ENCODE results near the gene RAD9A.

RAD9A gene

DNA sequence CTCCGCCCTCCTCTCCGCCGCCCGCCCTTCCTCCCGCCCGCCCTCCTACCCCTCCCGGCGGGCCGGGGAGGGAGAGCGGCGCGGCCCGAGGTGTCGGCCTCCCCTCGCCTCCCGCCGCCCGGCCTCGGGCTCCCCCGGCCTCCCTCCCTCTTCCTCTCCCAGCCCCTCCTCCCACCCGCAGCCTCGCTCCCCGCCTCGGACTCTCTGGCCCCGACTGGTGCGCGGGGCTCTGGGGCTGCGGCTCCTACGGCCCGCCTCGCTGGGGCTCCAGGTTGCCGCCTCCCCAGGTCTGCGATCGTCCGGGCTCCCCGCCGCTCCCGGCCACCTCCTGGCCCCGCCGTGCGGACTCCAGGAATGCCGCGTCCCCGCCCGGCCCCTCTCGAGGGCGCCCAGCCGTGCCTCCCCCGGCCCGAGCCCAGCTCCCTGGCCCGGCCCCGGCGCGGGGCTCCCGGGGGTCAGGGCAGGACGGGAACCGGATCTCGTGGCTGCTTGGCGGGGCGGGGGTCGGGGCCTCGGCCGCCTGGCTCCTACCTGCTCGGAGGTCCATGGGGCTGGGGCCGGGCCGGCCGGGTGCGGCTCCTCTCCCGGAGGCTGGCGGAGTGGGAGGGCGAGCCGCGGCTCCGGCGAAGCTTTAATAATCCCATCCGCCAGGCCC is 18.7 kb upstream of the RAD9A start, which contains the start of gene CLCF1:
TSS of gene CLCF1 (minus strand) at position 606 of the 655 bp plus-strand sequence. CDS start at position 547, 59 bp downstream.
- H3K4me3 ChIP-seq (ENCODE audit: low read length) = peak within 1 kb of the TSS; percentile 32
- DNase-seq (ENCODE audit: low read depth, low spot score) = no peak

DNA sequence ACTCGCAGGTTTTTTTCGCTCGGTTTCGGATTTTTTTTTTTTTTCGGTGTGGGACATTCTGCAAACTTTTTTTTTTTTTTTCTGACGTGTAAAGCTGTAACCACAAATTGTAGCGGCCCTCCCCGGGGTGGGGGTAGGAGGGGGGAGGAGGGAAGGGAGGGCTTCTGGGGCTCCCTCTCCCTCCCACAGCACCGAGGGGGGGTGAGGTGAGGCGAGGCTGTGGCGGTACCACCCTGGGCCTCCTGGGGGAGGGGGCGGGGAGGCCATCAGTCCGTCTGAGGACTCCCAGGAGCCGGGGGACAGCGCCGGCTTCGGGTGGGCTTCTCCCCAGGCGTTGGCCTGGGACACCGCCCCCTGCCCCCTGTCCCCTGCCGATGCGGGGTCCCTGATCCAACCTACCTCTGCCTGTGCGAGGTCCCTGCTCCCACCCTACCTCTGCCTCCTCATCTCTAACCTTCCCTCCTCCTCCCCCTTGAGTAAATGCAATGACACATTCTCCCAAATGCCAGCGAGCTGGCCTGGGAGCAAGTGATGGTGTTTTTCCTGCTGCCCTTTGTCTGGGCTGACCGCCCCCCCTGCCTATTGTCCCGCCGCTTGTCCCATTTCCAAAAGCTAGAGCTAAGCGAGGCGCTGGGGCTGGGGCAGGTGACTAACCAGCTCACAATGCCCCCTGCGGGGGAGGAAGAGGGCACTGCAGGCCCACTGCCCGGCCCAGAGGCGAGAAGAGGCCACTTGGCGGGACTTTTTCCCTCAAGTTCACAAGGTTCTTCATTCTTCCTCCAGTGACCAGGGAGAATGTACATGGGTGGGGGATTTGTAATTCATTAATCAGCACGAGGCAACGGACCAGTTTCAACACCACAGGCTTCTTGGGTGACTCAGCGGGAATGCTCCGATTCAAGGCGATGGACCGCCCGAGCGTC is 17.9 kb upstream of the RAD9A start:
- peak overlapping the region; percentile 32 for H3K4me3 ChIP-seq (ENCODE audit: low read length)
- DNase-seq (ENCODE audit: low read depth, low spot score) = no peak

DNA sequence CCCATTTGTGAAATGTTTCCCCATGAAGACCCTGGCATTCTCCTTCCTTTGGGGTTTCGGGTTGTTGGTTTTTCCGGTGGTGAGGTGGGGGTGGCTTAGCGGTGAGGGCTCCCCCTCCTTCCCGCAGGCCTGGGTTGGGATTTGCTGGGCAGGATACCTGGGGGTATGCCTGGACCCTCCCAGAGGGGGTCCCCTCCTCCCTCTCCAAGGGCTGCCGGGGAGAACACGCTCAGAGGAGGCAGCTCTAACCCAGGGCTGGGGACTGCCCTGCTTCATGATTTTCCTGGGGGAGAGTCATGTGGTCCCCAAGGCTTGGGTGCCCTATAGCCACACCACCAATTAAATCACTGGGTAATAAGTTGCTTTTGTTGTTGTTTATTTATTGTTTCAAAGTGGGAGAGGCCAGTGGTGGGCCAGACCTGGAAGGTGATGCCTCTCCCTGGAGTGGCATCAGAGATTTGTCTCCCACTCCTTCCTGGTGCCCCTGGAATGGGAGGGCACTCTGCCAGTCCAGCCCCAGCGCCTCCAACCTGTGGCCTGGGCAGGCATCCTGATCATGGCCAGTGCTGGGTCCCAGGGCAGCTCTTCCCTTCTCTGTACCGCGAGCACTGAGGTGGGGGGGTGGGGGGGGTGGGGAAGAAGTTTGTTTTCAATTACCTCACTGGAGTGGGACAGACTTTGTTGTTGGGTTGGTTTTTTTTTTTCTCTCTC is 17.1 kb upstream of the RAD9A start:
- H3K4me3 ChIP-seq (ENCODE audit: low read length) = no peak overlapping the region
- DNase-seq (ENCODE audit: low read depth, low spot score) = no peak

DNA sequence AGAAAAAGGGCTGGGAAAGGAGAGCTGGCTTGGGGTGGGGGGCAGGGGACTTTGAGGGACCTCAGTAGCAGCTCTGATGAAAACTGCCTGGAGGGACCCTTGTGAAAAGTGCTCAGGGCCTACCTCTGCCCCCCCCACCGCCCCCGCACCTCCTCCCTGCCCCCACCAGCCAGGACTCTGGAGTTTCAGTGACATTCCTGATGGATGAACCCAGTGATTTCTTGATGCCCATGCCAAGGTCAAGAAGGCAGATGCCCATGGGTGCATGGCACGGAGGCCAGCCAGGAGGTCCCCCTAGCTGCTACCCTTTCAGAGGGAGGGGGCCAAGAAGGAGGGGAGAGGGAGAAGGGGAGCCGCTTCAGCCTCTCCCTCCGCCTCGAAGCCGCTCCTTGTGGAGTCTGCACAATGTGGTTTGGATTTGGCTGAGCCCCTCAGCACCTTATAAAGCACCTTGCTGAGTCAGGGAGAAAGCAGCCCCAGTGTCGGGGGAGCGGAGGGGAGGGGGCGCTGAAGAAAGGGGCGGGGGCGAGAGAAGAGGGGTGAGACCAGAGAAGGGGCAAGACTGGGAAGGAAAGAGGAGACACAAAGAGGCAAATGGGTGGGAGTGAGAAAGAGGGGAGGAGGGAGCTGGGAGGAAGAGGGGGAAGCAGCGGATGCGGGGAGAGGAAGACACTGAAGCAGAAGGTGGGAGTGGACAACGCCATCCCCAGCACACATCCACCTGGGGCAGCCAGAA is 16.3 kb upstream of the RAD9A start:
- H3K4me3 ChIP-seq (ENCODE audit: low read length) = no peak overlapping the region
- DNase-seq (ENCODE audit: low read depth, low spot score) = no peak

GRCh38 chr11:67376063-67376820 is 15.5 kb upstream of the RAD9A start:
- no peak for DNase-seq (ENCODE audit: low read depth, low spot score)
- no peak overlapping the region for H3K4me3 ChIP-seq (ENCODE audit: low read length)

DNA sequence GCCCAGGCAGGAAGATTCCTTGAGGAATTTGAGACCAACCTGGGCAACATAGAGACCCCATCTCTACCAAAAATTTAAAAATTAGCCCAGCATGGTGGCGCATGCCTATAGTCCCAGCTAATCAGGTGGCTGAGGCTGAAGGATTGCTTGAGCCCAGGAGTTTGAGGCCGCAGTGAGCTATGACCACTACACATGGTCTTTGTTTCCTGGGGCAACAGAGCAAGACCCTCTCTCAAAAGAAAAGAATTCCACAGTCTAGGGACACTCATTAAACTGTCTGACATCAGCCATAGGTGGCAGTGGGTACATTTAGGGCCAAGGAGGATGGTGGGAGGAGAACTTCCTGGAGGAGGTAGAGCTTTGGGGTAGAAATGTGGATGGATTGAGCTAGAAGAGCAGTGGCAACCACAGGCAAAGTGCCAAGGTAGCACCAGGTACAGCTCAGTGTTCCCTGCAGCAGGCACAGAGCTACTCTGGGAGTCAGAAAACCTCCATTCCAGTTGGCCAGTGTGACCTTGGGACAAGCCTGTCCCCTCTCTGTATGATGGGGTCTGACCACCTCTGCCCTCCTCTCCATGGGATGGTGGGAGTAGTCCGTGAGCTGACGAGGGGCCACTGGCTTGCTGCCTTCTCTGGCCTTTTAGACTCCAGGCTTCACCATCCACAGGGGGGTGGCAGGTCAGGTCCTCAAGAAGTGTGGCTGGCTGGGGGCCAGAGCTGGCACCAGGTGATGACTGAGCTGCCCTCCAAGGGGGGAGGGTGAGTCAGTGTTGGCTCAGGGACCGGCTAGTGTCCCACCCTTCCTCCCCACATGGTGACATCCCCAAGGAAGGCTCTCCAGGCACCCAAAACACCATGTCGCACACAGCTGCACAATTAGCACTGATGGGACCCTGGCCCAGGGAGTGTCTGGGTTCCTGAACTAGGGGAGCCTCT is 14.6 kb upstream of the RAD9A start:
- no peak overlapping the region for H3K4me3 ChIP-seq (ENCODE audit: low read length)
- no peak for DNase-seq (ENCODE audit: low read depth, low spot score)

- no peak overlapping the region for H3K4me3 ChIP-seq (ENCODE audit: low read length)
These were observed 13.2 kb upstream of the RAD9A start for GRCh38 chr11:67378544-67378943.

GRCh38 chr11:67379061-67380058 is 12.4 kb upstream of the RAD9A start:
- H3K4me3 ChIP-seq (ENCODE audit: low read length) = no peak overlapping the region
- no peak for DNase-seq (ENCODE audit: low read depth, low spot score)

More at GRCh38 chr11:67378544-67378943, 13.2 kb upstream of the RAD9A start:
- no peak for DNase-seq (ENCODE audit: low read depth, low spot score)

DNA sequence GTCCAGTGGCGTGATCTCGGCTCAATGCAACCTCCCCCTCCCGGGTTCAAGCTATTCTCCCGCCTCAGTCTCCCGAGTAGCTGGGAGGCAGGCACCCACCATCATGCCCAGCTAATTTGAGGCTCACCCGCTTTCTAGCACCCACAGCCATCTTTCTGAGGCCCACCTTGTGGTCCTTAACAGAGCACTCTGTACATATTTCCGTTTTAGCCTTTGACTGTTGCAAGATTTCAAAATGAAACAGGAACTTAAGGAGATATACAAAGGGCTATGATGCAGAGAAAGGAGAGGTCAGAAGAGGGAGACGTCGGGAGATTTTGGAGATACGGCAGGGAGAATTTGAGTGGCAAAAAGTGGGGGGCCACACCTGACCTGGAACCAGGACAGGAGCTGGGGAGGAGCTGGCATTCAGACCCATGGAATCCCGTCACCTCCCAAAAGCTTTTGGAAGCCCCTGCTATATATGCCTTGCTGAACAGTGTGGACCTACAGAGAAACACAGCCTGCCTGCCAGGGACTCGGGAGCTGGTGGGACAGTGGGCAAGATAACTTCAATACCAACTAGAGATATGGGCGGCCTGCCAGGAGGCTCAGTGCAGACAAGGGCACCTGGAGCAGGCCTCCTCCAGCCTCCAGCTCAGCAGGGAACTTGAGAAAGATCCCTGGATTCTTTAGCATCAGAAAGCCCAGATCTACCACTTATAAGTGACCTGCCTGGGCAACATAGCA is 10.4 kb upstream of the RAD9A start:
- H3K4me3 ChIP-seq (ENCODE audit: low read length) = no peak overlapping the region
- no peak for DNase-seq (ENCODE audit: low read depth, low spot score)

GRCh38 chr11:67382276-67383136 is 9.3 kb upstream of the RAD9A start:
- no peak overlapping the region for H3K4me3 ChIP-seq (ENCODE audit: low read length)
- DNase-seq (ENCODE audit: low read depth, low spot score) = peak; percentile 64

DNA sequence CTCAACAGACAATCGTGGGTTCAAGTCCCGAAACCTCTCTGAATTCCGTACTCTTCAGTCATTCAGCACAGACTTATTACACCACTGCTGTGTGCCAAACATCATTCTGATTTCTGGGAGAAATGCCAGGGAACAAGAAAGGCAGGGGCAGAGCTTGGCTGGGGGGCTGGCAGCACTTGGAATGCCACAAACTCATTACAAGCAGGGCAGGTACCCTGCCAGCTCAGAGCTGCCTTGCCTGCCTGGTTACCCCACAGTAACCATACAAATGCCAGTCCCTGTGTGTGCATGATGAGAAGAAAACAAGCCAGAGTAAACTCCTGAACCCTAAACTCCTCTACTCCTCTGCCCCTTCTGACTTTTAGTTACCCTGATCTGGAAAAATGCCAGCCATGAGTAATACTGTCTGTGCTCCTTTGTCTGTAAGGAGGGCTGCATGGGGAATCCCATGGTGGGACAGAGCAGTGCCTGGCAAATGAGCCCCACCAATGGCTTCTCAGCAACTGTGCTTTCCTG is 6.9 kb upstream of the RAD9A start:
- no peak overlapping the region for H3K4me3 ChIP-seq (ENCODE audit: low read length)
- DNase-seq (ENCODE audit: low read depth, low spot score) = no peak

- H3K4me3 ChIP-seq (ENCODE audit: low read length) = no peak overlapping the region
- DNase-seq (ENCODE audit: low read depth, low spot score) = no peak
These were observed 4.7 kb upstream of the RAD9A start for GRCh38 chr11:67387069-67387468.

DNA sequence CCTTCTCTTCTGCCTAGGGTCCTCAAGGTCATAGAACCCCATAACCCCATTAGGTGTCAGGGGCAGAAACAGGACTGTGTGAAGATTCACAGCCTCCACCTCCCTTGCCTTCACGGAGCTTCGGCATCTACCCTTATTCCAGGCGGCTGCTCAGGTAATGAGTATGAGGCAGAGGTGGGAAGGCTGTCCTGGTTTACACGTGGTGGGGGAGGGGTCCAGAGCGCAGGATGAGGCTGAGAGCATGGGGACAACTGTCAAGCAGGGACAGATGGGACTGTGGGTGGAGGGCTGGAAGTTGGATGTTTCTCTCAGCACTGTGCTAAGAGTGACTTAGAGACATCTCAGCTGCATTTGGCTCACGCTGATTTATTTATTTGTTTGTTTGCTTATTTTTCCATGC is 4.3 kb upstream of the RAD9A start:
- H3K4me3 ChIP-seq (ENCODE audit: low read length) = no peak overlapping the region
- no peak for DNase-seq (ENCODE audit: low read depth, low spot score)

DNA sequence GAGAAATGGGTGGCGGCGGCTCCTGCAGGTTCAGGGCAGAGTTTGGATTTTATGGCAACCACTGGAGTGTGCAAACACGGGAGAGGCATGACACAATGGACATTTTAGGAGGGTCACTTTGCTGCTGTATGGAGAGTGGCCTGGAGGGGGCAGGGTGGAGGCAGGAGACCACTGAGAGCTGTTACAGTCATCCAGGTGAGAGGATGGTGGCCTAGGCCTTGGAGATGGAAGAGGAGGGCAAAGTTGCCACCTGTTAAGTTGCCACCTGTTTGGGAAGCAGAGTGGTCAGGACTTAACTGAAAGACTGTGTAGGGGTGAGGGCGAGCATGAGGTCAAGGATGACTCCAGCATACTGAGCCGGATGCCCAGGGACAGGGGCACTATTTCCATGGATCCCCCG is 2.3 kb upstream of the RAD9A start:
- no peak for DNase-seq (ENCODE audit: low read depth, low spot score)
- H3K4me3 ChIP-seq (ENCODE audit: low read length) = no peak overlapping the region

GRCh38 chr11:67390947-67391303 is 861 bp upstream of the RAD9A start:
- H3K4me3 ChIP-seq (ENCODE audit: low read length) = peak overlapping the region; percentile 89
- no peak for DNase-seq (ENCODE audit: low read depth, low spot score)

Data from Jurkat, Clone E6-1 (cell line).